T-helper 22 cell (primary cell): ENCODE results near the gene PRKCB.
"Not testable (repeated sequence)": the region's sequence is repeated elsewhere in the genome, so short reads cannot be mapped to it uniquely, and the experiment has no call there.

ENCODE experiments used
- DNase-seq: peaks from one replicate; pipeline ENCODE4 v3.0.0-alpha.2; 2020; ENCODE audit warnings: low read depth

Gene PRKCB

GRCh38 chr16:23902748-23903414 is 67.1 kb downstream of the PRKCB start:
- DNase-seq = no peak

- no peak for DNase-seq
Observed at GRCh38 chr16:23905027-23905426, 69.2 kb downstream of the PRKCB start.

- no peak for DNase-seq
Observed at GRCh38 chr16:23907457-23907902, 71.7 kb downstream of the PRKCB start.

GRCh38 chr16:23907903-23908302 is 72.1 kb downstream of the PRKCB start:
- DNase-seq = no peak

GRCh38 chr16:23908790-23909189 is 73.0 kb downstream of the PRKCB start:
- no peak for DNase-seq

- DNase-seq = no peak
Observed at GRCh38 chr16:23909792-23910418, 74.1 kb downstream of the PRKCB start.

GRCh38 chr16:23914946-23915530 is 79.3 kb downstream of the PRKCB start:
- no peak for DNase-seq

GRCh38 chr16:23916552-23916951 is 80.8 kb downstream of the PRKCB start:
- not testable (repeated sequence) for DNase-seq

- DNase-seq = no peak
Observed at GRCh38 chr16:23917621-23918020, 81.8 kb downstream of the PRKCB start.

- DNase-seq = no peak
Observed at GRCh38 chr16:23920446-23920845, 84.7 kb downstream of the PRKCB start.

GRCh38 chr16:23920899-23921298 is 85.1 kb downstream of the PRKCB start:
- no peak for DNase-seq

- DNase-seq = no peak
Observed at GRCh38 chr16:23922406-23922805, 86.6 kb downstream of the PRKCB start.

- no peak for DNase-seq
Observed at GRCh38 chr16:23924128-23924527, 88.3 kb downstream of the PRKCB start.

- no peak for DNase-seq
Observed at GRCh38 chr16:23927796-23928195, 92.0 kb downstream of the PRKCB start.

GRCh38 chr16:23929237-23929636 is 93.5 kb downstream of the PRKCB start:
- no peak for DNase-seq

GRCh38 chr16:23929856-23930255 is 94.1 kb downstream of the PRKCB start:
- no peak for DNase-seq

- DNase-seq = no peak
Observed at GRCh38 chr16:23930791-23931190, 95.0 kb downstream of the PRKCB start.

GRCh38 chr16:23931199-23931598 is 95.4 kb downstream of the PRKCB start:
- no peak for DNase-seq

- DNase-seq = not testable (repeated sequence)
Observed at GRCh38 chr16:23933650-23934049, 97.9 kb downstream of the PRKCB start.

GRCh38 chr16:23934610-23935236 is 98.9 kb downstream of the PRKCB start:
- DNase-seq = no peak

- DNase-seq = no peak
Observed at GRCh38 chr16:23940111-23940510, 104.3 kb downstream of the PRKCB start.

GRCh38 chr16:23941025-23941424 is 105.2 kb downstream of the PRKCB start:
- no peak for DNase-seq

GRCh38 chr16:23941963-23942564 is 106.3 kb downstream of the PRKCB start:
- DNase-seq = no peak
